HUDEP-2 (cell line): ENCODE results near the gene GNPTG.

Source experiments
- DNase-seq, 76 experiments: peaks; one replicate each; lab custom pipeline; 2025; ENCODE audit not compliant: unreplicated experiment in 76 of 76; lab: John Stamatoyannopoulos, UW

Gene GNPTG

DNA sequence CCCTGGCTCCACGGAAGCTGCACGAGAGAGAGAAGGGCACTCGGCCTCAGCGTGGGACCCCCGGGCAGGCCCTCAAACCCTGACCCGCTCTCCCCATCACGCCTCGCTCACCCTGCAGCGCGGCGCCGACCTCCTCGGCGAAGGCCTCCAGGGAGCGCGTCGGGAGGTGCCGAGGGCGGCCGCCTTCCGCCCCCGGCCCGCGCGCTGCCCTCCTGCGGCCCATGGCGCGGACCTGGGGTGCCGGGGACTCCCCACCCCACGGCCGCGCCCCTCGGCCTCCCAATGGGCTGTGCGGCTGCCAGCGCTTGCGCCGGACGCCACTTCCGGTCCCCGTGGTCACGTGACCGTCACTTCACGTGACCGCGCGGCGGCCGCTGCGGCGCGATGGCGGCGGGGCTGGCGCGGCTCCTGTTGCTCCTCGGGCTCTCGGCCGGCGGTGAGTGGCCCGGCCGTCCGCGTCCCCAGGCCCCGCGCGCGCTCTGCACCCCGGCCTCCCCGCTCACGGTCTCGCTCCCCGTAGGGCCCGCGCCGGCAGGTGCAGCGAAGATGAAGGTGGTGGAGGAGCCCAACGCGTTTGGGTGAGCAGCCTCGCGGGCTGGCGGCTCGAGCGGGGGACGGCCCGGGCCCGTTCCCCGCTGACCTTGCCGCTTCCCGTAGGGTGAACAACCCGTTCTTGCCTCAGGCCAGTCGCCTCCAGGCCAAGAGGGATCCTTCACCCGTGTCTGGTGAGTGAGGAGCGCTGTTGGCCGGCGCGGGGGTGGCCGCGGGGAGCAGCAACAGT lies at the start of gene GNPTG, which contains the start of gene TSR3:
TSS of gene GNPTG (plus strand) at position 350 of the 781 bp plus-strand sequence. CDS start at position 385, 35 bp downstream.
TSS of gene TSR3 (minus strand) at position 297 of the 781 bp plus-strand sequence. CDS start at position 223, 74 bp downstream.
- peak in 73 of 76 experiments; percentile 7 to 86 (median 72) for DNase-seq

GRCh38 chr16:1305823-1306222 lies 45.9 kb upstream of the GNPTG start:
- no peak for DNase-seq

GRCh38 chr16:1306334-1306733 lies 45.4 kb upstream of the GNPTG start:
- no peak for DNase-seq

DNA sequence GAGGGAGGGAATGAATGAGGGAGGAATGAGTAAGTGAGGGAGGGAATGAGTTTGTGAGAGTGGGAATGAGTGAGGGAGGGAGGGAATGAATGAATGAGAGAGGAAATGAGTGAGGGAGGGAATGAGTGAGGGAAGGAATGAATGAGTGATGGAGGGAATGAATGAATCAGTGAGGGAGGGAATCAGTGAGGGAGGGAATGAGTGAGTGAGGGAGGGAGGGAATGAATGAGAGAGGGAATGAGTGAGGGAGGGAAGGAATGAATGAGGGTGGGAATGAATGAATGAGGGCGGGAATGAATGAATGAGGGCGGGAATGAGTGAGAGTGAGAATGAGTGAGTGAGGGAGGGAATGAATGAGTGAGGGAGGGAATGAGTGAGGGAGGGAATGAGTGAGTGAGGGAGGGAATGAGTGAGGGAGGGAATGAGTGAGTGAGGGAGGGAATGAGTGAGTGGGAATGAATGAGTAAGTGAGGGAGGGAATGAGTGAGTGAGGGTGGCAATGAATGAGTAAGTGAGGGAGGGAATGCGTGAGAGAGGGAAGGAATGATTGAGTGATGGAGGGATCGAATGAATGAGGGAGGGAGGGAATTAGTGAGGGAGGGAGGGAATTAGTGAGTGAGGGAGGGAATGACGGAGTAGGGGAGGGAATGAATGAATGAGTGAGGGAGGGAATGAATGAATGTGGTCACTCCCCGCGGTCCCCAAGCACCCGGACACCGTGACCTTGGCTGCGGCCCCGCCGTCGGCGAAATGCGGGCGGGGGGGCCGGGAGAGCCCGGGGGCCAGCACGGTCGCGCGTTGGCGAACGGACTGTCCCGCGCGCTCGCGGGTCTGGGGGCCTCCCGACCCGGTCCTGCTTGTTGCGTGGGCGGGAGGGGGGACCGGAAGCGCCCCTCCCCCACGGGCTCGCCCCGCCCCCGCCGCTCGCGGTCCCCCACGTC lies 43.4 kb upstream of the GNPTG start:
- DNase-seq: peak in 16 of 76 experiments; percentile 32 to 77 (median 59)

- peak; percentile 57 to 99 (median 94) for DNase-seq
These were observed 42.5 kb upstream of the GNPTG start, which contains the start of gene UBE2I for GRCh38 chr16:1308977-1309885. Gene UBE2I (plus strand): TSS chr16:1309636. CDS start chr16:1314031, 4,395 bp downstream.

- peak in 17 of 76 experiments; percentile 11 to 39 (median 19) for DNase-seq
These were observed 41.6 kb upstream of the GNPTG start for GRCh38 chr16:1309888-1310831.

DNA sequence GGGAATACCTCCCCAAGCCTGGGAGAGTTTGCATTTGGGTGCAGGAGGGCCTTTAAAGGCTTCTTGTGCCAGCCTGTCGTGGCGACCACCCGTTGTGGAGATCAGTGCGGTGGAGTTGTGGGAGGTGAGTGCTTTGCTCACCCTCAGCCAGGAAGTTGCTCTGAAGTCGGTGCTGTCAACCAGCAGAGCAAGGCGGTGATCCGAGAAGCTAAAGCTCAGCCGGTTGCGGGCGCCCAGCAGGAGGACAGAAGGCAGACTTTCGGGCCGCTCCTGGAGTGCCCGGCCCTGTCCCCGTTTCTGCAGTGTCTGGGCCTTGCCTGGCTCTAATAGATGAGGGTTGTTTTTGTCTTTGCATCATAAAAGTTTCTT lies 40.9 kb upstream of the GNPTG start:
- DNase-seq: peak in 6 of 76 experiments; percentile 6 to 31 (median 14)

DNA sequence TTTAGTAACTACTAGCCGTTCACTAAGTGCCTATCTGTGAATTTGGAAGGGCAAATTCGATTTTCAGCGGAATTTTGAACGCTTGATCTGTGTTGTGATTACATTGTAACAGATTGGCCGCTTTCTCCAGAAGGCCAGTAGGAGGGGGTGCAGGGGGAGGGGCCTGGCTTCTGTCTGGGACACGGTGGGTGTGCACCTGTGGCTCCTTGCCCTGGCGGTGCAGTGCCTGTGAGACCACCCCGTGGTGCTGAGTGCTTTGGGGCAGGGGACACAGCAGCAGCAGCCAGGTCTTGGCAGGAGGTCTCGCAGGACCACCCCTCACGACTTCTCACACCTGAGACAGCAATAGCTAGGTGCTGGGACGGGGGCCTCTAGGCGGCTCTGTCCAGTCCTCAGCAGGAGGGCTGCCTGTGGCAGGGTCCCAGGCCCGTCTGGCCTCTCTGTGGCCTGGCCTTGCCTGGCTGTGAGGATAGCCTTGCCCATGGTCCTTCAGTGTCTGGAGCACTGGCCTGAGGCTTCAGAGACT lies 40.5 kb upstream of the GNPTG start:
- DNase-seq: peak in 11 of 76 experiments; percentile 6 to 31 (median 13)

GRCh38 chr16:1311738-1312466 lies 39.8 kb upstream of the GNPTG start:
- peak in 31 of 76 experiments; percentile 3 to 66 (median 32) for DNase-seq

DNA sequence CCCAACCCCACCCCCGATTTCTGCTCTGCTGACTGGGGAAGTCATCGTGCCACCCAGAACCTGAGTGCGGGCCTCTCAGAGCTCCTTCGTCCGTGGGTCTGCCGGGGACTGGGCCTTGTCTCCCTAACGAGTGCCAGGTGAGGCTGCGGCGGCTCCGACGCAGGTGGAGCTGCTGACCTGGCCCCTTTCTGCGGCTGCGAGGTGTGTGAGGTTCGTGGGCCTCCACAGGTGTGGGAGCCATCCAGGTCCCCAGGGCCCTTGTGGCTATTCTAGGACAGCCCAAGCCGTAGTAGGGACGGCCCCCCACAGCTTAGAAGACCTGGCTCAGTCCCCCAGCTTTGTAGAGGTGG lies 39.3 kb upstream of the GNPTG start:
- DNase-seq: no peak

DNA sequence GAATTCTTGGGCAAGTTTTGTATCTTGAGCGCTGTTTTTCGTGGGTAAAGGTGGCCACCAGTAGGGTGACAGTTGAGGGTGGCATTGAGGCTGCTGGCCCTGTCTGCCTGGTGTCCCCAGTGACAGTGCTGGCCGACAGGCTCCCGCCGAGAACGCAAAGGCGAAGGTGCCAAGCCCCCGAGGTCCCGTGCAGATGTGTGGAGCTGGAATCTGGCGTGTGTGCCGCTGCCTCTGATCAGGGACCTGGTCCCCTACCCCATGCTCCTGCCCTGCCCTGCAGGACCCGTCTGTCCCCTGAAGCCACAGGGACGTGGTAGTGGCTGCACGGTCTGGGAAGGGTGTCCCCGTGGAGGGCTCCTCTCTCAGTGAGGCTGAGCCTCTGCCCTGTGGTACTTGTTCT lies 38.8 kb upstream of the GNPTG start:
- no peak for DNase-seq

GRCh38 chr16:1313721-1314369 lies 37.9 kb upstream of the GNPTG start:
- no peak for DNase-seq

DNA sequence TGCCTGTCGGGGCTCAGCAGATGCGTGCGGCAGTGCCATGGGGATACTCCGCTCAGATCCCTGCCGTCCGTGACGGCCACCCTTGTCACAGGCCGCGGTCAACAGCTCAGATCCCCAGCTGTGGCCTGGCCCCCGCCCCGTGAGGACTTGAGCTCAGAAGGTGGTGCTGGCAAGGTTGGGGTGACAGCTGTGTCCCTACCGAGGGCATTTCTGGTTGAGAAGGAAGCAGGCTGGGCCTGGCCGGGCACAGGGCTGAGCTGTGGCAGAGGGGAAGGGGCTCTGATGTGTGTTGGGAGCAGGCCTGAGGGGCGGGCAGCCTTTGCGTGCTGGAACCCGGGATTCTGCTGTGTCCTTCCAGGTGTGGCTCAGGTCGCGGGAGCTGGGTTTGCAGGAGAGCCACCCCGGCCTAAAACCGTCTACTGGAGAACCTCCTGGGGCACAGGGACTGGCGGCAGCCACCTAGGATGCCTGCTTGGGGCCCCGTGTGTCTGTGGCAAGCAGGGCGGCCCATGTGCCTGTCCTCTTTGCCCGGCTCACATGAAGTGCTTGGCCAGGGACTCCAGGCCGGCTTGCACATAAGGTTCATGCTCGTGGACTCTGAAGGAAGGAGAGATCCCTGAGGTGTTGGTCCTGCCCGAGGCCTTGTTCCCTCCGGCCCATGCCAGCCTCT lies 37.2 kb upstream of the GNPTG start:
- DNase-seq: no peak

DNA sequence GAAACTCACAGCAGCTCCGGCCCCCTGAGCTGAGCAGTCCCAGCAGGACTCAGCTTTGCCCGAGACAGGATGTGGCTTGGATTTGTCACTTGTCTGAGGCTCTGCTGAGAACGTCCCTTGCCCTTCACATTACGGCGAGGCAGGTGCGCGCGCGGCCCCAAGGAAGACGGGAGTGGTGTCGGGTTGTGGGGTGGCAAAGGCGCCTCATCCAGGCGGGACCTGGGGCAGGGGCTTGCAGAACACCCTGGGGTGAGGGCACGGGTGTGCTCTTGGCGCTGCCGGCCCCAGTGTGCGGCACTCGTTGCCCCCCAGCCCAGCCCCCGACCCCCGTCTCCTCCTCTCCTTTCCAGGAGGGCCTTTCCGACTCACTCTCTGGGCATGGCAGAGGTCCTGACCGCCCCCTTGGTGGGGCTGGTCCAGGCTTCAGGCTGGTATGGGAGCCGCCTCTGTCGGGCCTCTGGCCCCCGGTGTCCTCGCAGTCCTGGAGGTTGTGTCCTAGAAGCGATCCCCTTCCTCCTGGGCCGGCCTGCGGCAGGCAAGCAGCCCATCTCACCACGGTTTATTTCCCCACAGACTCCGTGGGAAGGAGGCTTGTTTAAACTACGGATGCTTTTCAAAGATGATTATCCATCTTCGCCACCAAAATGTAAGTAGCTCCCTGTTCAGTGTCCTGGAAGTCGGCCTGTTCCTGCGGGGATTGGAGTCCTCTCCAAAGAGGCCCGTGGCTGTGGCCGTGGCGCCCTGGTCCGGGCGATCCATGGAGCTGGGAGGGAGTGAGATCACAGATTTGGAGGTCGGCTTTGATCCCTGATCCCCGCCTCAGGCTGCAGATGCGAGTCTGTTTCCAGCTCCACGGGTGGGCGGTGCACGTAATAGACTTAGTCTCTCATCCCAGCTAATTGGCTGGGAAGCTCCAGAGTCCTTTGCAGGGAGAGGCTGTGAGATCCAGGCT lies 36.4 kb upstream of the GNPTG start:
- DNase-seq: no peak

DNA sequence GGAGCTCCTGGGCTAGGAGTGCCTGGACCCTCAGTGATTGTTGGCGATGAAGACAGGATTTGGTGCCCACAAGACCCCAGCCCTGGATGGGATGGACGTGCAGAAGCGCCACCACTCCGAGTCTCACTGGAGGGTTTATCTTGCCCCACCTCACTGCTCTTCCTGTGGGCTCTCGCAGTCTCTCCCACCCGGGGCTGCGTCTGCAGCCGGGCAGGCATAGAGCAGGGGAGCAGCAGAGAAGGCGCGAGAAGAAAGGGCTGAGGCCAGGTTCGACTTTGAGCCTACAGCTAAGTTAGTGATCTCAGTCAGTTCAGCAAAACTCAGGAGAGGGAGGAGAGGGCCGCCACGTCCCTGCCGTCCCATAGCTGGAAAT lies 35.7 kb upstream of the GNPTG start:
- no peak for DNase-seq
